Measurements from ENCODE around the gene SOBP. TPM values are rescaled to one million over a fixed set of nuclear protein-coding genes. Genes with fewer than 3 reads are reported as not detected.

The SOBP gene
- total and polyA plus RNA-seq, 2 donors (not counting 3 experiments of a cell fraction or from before 2014, with no cell fraction given), result 0.35 to 6.6 TPM

- H3K9me3 ChIP-seq (replicated peaks; ENCODE audit: control insufficient read depth, insufficient read depth, low read length), result no peaks in the 10 kb centered on the region
- POLR2A ChIA-PET, result no interaction called here
- no peak overlapping the region for H3K27ac ChIP-seq (ENCODE audit: insufficient read depth, low read depth, low read length)
- dilution Hi-C loops (cut with MboI; ENCODE audit: extremely low pct_ligation_motif_present, low sequenced_read_pairs), result no loop called here
- TF ChIP-seq MYC (IDR thresholded peaks at IDR 0.05; ENCODE audit: low read depth, low read length), result no peak
- TF ChIP-seq POLR2A (IDR thresholded peaks at IDR 0.05; ENCODE audit: low read depth, low read length), result no peak
- TF ChIP-seq FOS (IDR thresholded peaks at IDR 0.05; ENCODE audit: borderline replicate concordance, insufficient read depth, low read length), result no peak
- peaks cover 0 to 4% of the 10 kb centered on the region in 2 experiments for H3K27me3 ChIP-seq (ENCODE audit: control insufficient read depth in 2 of 2, insufficient read depth in 2 of 2, low read length in 2 of 2)
- H3K36me3 ChIP-seq (ENCODE audit: control insufficient read depth in 2 of 2, extremely low read depth in 1 of 2, insufficient read depth in 2 of 2, low read length in 2 of 2), result no peaks in the 10 kb centered on the region
- CTCF ChIA-PET, result interaction anchor here (1.8 kb wide), 1 partner anchor 13 kb away, joined by 5 read pairs; no protein-coding TSS in a partner anchor
- no peak overlapping the region for H3K9ac ChIP-seq (replicated peaks; ENCODE audit: extremely low read depth, insufficient read depth, low read length)
- DNase-seq (ENCODE audit: low read depth, low spot score) (no peak), FAIRE-seq (no peak)
- no peaks in the 10 kb centered on the region for H3K4me1 ChIP-seq (ENCODE audit: control insufficient read depth, extremely low read depth, insufficient read depth, low read length)
- H3K4me2 ChIP-seq (ENCODE audit: insufficient read depth, low read length), result no peak overlapping the region
- H3K9me1 ChIP-seq (replicated peaks; ENCODE audit: control insufficient read depth, extremely low read depth, insufficient read depth, low read length), result no peaks in the 10 kb centered on the region
- intact Hi-C loops (cut with micrococcal nuclease), result no loop called here
- no peak overlapping the region for H2AFZ ChIP-seq (ENCODE audit: low read depth, low read length)
- H3K79me2 ChIP-seq (ENCODE audit: control insufficient read depth, insufficient read depth, low read length), result no peaks in the 10 kb centered on the region
- no peak overlapping the region for H3K4me3 ChIP-seq (replicated peaks in 1 of 3; ENCODE audit: insufficient read depth in 1 of 3, low read depth in 1 of 3, low read length in 3 of 3)
- BruUV-seq (replicated peaks), result no TSS peak
- no peaks in the 10 kb centered on the region for H4K20me1 ChIP-seq (replicated peaks; ENCODE audit: control insufficient read depth, extremely low read depth, insufficient read depth, low read length)
These were observed 200.2 kb downstream of the SOBP start for GRCh38 chr6:107689951-107690642.

GRCh38 chr6:107690643-107691061 is 200.7 kb downstream of the SOBP start:
- dilution Hi-C loops (cut with MboI; ENCODE audit: extremely low pct_ligation_motif_present, low sequenced_read_pairs) (no loop called here), intact Hi-C loops (cut with micrococcal nuclease) (no loop called here)
- no peaks in the 10 kb centered on the region for H3K9me3 ChIP-seq (replicated peaks; ENCODE audit: control insufficient read depth, insufficient read depth, low read length)
- H3K4me3 ChIP-seq (replicated peaks in 1 of 3; ENCODE audit: insufficient read depth in 1 of 3, low read depth in 1 of 3, low read length in 3 of 3), result no peak overlapping the region
- no peak overlapping the region for H2AFZ ChIP-seq (ENCODE audit: low read depth, low read length)
- no peaks in the 10 kb centered on the region for H3K79me2 ChIP-seq (ENCODE audit: control insufficient read depth, insufficient read depth, low read length)
- no peak for TF ChIP-seq EZH2 (IDR thresholded peaks at IDR 0.05; ENCODE audit: borderline replicate concordance, low read depth, low read length, severe bottlenecking)
- TF ChIP-seq JUN (IDR thresholded peaks at IDR 0.05; ENCODE audit: borderline replicate concordance, insufficient read depth, insufficient read length, low read depth), result no peak
- no peak for TF ChIP-seq POLR2A (IDR thresholded peaks at IDR 0.05; ENCODE audit: low read depth, low read length)
- no peak for TF ChIP-seq FOS (IDR thresholded peaks at IDR 0.05; ENCODE audit: borderline replicate concordance, insufficient read depth, low read length)
- no peak for TF ChIP-seq GATA2 (IDR thresholded peaks at IDR 0.05; ENCODE audit: insufficient read depth, insufficient read length, low read depth, low read length)
- no peak for TF ChIP-seq POLR2AphosphoS5 (IDR thresholded peaks at IDR 0.05; ENCODE audit: insufficient read depth, low read depth, low read length)
- TF ChIP-seq MAX (IDR thresholded peaks at IDR 0.05; ENCODE audit: insufficient read depth, insufficient read length), result no peak
- TF ChIP-seq CTCF (IDR thresholded peaks at IDR 0.05; ENCODE audit: extremely low read depth in 1 of 2, insufficient read depth in 1 of 2, low read depth in 1 of 2, low read length in 2 of 2), result no peak
- TF ChIP-seq MYC (IDR thresholded peaks at IDR 0.05; ENCODE audit: low read depth, low read length), result no peak
- H3K4me1 ChIP-seq (ENCODE audit: control insufficient read depth, extremely low read depth, insufficient read depth, low read length), result no peaks in the 10 kb centered on the region
- H3K27me3 ChIP-seq (ENCODE audit: control insufficient read depth in 2 of 2, insufficient read depth in 2 of 2, low read length in 2 of 2), result peaks cover 0 to 3% of the 10 kb centered on the region in 2 experiments
- POLR2A ChIA-PET, result no interaction called here
- no peaks in the 10 kb centered on the region for H4K20me1 ChIP-seq (replicated peaks; ENCODE audit: control insufficient read depth, extremely low read depth, insufficient read depth, low read length)
- H3K9ac ChIP-seq (replicated peaks; ENCODE audit: extremely low read depth, insufficient read depth, low read length), result no peak overlapping the region
- H3K9me1 ChIP-seq (replicated peaks; ENCODE audit: control insufficient read depth, extremely low read depth, insufficient read depth, low read length), result no peaks in the 10 kb centered on the region
- no peaks in the 10 kb centered on the region for H3K36me3 ChIP-seq (ENCODE audit: control insufficient read depth in 2 of 2, extremely low read depth in 1 of 2, insufficient read depth in 2 of 2, low read length in 2 of 2)
- no peak for FAIRE-seq
- CTCF ChIA-PET, result interaction anchor here (1.8 kb wide), 1 partner anchor 13 kb away, joined by 5 read pairs; no protein-coding TSS in a partner anchor
- no peak overlapping the region for H3K27ac ChIP-seq (ENCODE audit: insufficient read depth, low read depth, low read length)
- H3K4me2 ChIP-seq (ENCODE audit: insufficient read depth, low read length), result no peak overlapping the region
- DNase-seq (ENCODE audit: low read depth, low spot score), result no peak
- no TSS peak for BruUV-seq (replicated peaks)
